ENCODE data around the gene TTC24. TPM values are rescaled to one million over a fixed set of nuclear protein-coding genes. Genes with fewer than 3 reads are reported as not detected.
"Not testable (repeated sequence)": the region's sequence is repeated elsewhere in the genome, so short reads cannot be mapped to it uniquely, and the experiment has no call there.

TTC24 gene
- total RNA-seq, 1 donor from 2014 or later: 2.8 TPM

GRCh38 chr1:156601892-156602291 lies 22.4 kb downstream of the TTC24 start:
- intact Hi-C loops (cut with micrococcal nuclease): loop anchor here (1.0 to 2.0 kb wide), 9 partner anchors 10 to 165 kb away; partner anchors contain the start of genes IQGAP3, ISG20L2, METTL25B and PRCC

DNA sequence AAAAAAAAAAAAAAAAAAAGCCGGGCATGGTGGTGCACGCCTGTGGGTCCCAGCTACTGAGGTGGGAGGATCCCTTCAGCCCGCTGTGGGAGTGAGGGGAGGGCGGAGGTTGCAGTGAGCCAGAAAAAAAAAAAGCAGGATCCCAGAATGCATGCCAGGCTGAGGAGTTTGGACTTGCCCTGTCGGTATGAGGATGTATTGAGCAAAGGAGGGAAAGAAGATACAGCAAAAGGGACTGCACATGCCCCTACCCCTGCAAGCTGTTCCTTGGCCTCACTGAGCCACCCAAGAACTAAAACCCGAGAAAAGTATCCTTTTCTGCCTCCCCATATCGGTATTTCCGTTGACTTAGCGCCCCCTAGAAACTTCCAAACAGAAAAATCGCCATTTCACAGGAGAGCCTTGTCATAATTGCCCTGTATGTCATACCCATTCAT lies 23.1 kb downstream of the TTC24 start:
- intact Hi-C loops (cut with micrococcal nuclease): no loop called here

- intact Hi-C loops (cut with micrococcal nuclease): not testable (repeated sequence)
Observed at GRCh38 chr1:156607344-156607743, 27.8 kb downstream of the TTC24 start.

DNA sequence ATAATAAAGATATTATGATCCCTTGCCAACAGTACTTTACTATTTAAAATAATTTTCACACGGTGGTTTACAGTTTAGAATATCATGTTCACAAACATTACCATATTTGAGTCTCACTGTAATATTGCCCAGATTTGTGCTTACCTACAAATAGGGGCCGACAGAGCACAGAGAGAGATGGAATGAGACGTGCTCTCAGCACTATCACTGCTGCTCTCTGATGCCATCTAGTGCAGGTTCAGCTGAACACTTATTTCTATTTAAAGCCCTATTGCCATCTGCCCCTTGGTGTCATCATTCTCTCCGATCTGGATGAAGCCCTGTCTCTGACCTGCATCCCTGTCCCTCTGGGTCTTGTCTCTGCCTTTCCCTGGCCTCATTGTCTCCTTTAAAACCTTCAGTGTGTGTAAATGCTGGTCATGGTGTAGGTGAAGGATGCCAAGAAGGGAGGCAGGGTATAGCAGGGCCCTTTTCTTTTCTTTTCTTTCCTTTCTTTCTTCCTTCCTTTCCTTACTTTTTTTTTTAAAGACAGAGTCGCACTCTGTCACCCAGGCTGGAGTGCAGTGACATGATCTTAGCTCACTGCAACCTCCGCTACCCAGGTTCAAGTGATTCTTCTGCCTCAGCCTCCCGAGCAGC lies 28.6 kb downstream of the TTC24 start:
- intact Hi-C loops (cut with micrococcal nuclease): loop anchor here (1.0 to 2.0 kb wide), 6 partner anchors 24 to 223 kb away; partner anchors contain the start of gene MEF2D

GRCh38 chr1:156608981-156609380 lies 29.5 kb downstream of the TTC24 start:
- intact Hi-C loops (cut with micrococcal nuclease): loop anchor here (1.0 to 2.0 kb wide), 6 partner anchors 25 to 224 kb away; partner anchors contain the start of gene MEF2D

DNA sequence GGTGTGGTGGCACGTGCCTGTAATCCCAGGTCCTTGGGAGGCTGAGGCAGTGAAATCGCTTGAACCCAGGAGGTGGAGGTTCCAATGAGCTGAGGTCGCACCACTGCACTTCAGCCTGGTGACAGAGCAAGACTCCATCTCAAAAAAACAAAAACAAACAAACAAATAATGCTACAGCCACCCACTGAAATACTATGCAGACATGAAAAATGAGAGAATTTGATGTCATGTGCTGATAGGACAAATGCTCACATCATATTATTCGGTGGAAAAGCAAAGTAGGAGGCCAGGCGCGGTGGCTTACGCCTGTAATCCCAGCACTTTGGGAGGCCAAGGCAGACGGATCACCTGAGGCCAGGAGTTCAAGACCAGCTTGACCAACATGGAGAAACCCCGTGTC lies 30.5 kb downstream of the TTC24 start:
- intact Hi-C loops (cut with micrococcal nuclease): not testable (repeated sequence)

DNA sequence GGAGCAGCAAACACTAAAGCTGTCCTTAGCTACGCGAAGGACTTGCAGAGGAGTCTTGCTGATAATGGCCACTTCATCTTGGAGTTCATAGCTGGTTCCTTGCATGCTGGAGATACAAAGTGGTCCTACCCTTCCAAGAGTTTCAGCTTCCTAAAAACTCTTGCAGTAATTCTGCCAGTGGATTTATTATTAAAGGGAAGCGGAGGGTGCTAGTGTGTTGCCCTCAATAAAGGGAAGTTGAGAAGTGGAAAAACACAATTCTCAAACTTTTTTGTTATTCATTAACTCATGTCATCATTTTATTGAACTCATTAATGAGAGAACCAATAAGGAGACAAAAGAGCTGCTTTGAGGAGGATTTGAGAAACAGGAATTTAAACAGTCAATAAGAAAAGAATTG lies 33.1 kb downstream of the TTC24 start:
- intact Hi-C loops (cut with micrococcal nuclease): no loop called here

- intact Hi-C loops (cut with micrococcal nuclease): no loop called here
Observed at GRCh38 chr1:156615946-156616345, 36.4 kb downstream of the TTC24 start.

DNA sequence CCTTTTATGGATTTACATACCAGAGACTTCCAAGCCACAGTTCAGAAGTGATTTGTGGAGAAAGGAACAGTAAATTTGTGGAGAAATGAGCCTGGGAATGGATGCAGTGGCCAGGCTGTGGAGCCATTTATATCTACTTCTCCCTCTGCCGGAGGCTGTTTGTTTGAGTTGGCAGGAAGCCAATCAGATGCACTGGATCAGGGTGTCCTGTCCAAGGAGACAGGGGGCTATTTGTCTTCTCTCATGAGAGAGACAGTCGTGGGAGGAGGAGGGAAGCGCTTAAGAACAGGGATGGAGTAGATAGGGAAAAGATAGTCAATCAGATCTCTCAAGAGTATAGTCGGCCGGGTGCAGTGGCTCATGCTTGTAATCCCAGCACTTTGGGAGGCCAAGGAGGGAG lies 36.9 kb downstream of the TTC24 start:
- intact Hi-C loops (cut with micrococcal nuclease): no loop called here

- intact Hi-C loops (cut with micrococcal nuclease): no loop called here
Observed at GRCh38 chr1:156618853-156619581, 39.5 kb downstream of the TTC24 start, which contains the start of gene HAPLN2. Gene HAPLN2 (plus strand): TSS chr1:156619415. CDS start chr1:156623491, 4,076 bp downstream.

DNA sequence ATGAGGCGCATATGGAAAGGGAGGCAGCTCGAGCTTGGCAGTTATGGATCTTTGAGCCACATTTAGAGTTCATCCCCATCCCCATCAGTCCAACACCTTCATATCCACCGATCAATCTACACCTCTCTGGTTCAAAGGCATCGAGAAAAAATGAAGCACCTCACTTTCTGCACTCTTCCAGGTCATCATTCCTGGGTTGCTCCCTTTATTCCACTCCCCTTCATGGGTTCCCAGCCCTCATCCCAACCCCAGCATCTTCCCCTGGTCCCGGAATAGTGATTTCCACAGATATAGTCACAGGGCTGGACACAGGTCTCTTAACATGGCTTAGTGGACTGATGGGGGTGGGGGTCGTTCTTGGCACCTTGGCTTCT lies 40.0 kb downstream of the TTC24 start:
- intact Hi-C loops (cut with micrococcal nuclease): no loop called here

DNA sequence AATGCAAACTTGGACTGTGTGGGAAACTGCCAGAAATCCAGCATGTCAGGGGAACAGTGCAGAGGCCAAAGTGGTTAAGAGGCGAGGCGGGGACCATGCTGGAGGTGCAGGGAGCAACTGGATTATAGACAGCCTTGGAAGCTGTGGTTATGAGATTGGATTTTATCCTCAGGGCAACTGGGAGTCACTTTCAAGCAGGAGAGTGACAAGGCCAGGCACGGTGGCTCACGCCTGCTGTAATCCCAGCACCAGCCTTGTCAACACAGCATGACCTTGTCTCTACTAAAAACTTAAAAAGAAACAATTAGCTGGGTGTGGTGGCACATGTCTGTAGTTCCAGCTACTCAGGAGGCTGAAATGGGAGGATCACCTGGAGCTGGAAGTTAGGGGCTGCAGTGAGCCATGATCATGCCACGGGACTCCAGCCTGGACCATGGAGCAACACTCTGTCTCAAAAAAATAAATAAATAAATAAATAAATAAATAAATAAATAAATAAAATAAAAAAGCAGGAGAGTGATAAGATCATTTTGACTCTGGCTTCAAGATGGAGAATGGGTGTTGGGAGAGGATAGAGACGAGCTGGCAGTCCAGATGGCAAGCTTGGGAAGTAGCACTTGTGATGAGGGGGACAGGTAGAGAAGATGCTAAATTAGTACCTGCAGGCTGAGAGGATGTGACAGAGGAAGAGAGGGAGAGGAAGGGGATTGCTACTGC lies 43.2 kb downstream of the TTC24 start:
- intact Hi-C loops (cut with micrococcal nuclease): no loop called here

DNA sequence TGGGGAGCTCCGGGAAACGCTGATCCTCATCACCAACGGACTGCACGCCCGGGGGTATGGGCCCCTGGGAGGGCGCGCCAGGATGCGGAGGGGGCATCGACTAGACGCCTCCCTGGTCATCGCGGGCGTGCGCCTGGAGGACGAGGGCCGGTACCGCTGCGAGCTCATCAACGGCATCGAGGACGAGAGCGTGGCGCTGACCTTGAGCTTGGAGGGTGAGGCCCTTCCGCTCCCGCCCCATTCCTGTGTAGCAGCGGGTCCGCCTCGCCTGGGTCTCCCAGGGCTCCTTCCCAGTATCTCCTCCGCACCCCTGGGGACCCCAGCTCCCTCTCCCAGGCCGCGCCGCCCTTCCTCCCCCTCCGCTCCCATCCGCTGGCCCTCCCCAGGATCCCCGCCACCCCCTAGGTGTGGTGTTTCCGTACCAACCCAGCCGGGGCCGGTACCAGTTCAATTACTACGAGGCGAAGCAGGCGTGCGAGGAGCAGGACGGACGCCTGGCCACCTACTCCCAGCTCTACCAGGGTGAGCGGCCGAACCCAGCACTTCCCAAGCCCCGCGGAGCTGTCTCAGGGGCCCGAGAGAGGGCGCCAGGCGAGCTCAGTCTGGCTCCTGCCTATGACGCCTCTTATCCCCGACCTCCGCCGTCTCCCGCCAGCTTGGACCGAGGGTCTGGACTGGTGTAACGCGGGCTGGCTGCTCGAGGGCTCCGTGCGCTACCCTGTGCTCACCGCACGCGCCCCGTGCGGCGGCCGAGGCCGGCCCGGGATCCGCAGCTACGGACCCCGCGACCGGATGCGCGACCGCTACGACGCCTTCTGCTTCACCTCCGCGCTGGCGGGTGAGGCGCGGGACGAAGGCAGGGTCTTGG lies 44.7 kb downstream of the TTC24 start:
- intact Hi-C loops (cut with micrococcal nuclease): loop anchor here (1.0 kb wide), 1 partner anchor 144 kb away; no protein-coding TSS in a partner anchor

- intact Hi-C loops (cut with micrococcal nuclease): loop anchor here (1.0 to 5.0 kb wide), 2 partner anchors 143 to 267 kb away; partner anchors contain the start of gene PEAR1
Observed at GRCh38 chr1:156624814-156625435, 45.4 kb downstream of the TTC24 start.

DNA sequence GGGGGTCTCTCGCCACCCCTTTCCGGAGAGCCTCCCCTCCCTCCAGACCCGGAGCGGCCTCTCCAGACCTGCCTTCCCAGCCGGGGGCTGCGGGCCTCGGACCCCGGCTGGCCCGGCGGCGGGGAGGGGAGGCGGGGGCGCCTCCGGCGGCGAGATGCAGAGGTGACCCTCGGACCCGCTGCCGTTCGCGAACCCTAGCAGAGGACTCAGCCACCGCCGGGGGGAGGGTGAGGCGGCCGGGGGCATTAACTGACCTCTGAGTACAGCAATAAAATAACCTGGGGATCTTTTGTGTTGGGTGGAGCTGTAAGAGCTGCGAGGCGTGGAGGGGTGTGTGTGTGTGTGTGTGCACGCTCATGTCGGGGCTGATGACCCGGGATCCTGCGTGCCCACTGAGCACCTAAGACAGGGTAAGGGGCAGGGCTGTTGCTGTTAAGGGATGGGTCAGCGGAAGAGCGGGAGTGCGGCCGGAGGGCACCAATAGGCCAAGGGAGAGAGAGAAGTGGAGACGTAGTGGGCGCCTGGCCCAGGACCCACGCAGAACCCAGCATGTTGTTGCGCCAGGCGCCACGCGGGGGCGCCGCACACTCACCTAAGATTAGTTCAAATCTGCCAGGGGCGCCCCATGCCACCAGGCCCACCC lies 46.0 kb downstream of the TTC24 start:
- intact Hi-C loops (cut with micrococcal nuclease): loop anchor here (1.0 to 5.0 kb wide), 5 partner anchors 17 to 267 kb away; partner anchors contain the start of genes BCAN and PEAR1

DNA sequence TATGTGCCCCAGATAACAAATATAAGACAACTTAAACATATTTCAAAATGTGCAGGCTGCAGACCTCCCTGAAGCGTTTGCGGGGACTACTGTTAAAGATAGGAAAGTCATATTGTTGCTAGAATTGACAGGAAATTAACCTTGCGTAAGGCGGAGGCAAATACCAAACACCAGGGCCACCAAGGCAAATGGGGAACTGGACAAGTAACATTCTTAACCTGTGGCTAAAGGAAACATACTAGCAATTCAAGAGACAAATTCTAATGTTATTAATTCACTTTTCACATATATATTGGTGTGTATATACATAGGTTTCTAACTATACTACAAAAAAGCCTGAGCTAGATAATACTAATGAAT lies 46.5 kb downstream of the TTC24 start:
- intact Hi-C loops (cut with micrococcal nuclease): loop anchor here (1.0 to 5.0 kb wide), 5 partner anchors 17 to 266 kb away; partner anchors contain the start of genes BCAN and PEAR1

DNA sequence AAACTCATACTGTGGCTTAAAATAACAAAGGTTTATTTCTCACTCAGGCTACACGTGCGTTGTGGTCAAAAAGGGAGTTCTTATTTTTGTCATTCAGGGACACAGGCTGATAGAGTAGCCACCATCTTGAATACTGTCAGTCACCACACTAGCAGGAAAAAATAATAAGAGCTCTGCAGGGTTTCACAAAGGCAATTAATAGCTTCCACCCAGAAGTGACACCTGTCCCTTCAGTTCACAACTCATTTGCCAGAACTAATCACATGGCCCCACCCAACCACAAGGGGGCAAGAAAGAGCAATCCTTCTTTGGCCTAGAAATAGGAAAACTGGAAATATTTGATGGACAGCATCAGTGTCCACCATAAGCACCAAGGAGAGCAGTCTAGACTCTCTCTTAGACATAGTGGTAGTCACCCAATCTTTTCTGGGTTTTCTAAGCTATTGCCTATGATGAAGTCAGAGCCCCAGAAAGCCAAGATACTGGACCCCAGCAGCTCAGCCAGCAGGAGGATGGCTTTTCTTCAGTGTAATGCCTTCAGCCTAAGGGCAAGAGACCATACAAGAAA lies 47.9 kb downstream of the TTC24 start:
- intact Hi-C loops (cut with micrococcal nuclease): loop anchor here (1.0 to 5.0 kb wide), 3 partner anchors 15 to 265 kb away; partner anchors contain the start of genes BCAN and PEAR1

DNA sequence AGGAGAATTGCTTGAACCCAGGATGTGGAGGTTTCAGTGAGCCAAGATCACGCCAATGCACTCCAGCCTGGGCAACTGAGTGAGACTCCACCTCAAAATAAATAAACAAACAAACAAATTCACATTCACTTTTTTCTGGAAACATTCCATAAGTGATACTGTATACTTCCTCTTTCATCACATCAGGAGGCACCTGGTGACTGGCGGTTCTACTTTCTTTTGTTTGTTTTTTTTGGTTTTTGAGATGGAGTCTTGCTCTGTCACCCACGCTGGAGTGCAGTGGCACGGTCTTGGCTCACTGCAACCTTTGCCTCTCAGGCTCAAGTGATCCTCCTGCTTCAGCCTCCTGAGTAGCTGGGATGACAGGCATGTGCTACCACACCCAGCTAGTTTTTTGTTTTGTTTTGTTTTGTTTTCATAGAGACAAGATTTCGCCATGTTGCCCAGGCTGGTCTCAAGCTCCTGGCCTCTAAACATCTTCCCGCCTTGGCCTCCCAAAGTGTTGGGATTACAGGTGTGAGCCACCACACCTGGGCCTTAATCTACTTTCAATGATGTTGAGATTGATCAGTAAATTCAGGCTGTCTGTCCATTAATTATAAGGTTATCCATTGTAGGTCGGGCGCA lies 50.4 kb downstream of the TTC24 start:
- intact Hi-C loops (cut with micrococcal nuclease): loop anchor here (5.0 kb wide), 1 partner anchor 262 kb away; the partner anchor contains the start of gene PEAR1

GRCh38 chr1:156631152-156631551 lies 51.6 kb downstream of the TTC24 start:
- intact Hi-C loops (cut with micrococcal nuclease): not testable (repeated sequence)
